ENCODE data around the gene SH3PXD2B. TPM values are rescaled to one million over a fixed set of nuclear protein-coding genes. Genes with fewer than 3 reads are reported as not detected.

The SH3PXD2B gene
- total and polyA plus RNA-seq, 10 of the 15 experiments (the other 5 are each of a cell fraction or from before 2014, with no cell fraction given) = 0.05 to 1.6 (median 0.57) TPM

- no peak for TF ChIP-seq RB1 (IDR thresholded peaks at IDR 0.05; ENCODE audit: borderline replicate concordance)
- TF ChIP-seq CEBPB (IDR thresholded peaks at IDR 0.05; ENCODE audit: borderline replicate concordance in 1 of 2, low read depth in 2 of 2, low read length in 2 of 2) = no peak
- TF ChIP-seq E2F8 (IDR thresholded peaks at IDR 0.05; ENCODE audit: low read depth, partially characterized antibody) = no peak
Measured at GRCh38 chr5:172434251-172434650, 20.1 kb downstream of the SH3PXD2B start (continued).

GRCh38 chr5:172433513-172433912 lies 20.8 kb downstream of the SH3PXD2B start:
- RAD21 ChIA-PET (ENCODE audit: unreplicated experiment) = no interaction called here
- H4K20me1 ChIP-seq (ENCODE audit: control insufficient read depth, insufficient read depth) = no peaks in the 10 kb centered on the region
- no peaks in the 10 kb centered on the region for H3K4me1 ChIP-seq (ENCODE audit: control insufficient read depth, insufficient read depth, low read length)
- POLR2A ChIA-PET = no interaction called here
- no TSS peak for BruUV-seq (replicated peaks)
- H2AFZ ChIP-seq (ENCODE audit: control insufficient read depth, low read depth, low read length) = no peak overlapping the region
- in situ Hi-C loops (cut with MboI) (no loop called here), intact Hi-C loops (cut with micrococcal nuclease; ENCODE audit: unreplicated experiment) (no loop called here)
- H3K4me2 ChIP-seq (ENCODE audit: control insufficient read depth, insufficient read depth) = no peak overlapping the region
- SMC1A ChIA-PET (ENCODE audit: uncharacterized antibody, unreplicated experiment) = no interaction called here
- H3K27ac ChIP-seq (ENCODE audit: control insufficient read depth, insufficient read depth) = no peak overlapping the region
- DNase-seq (ENCODE audit: low read depth, low spot score) (no peak), ATAC-seq (no peak), FAIRE-seq (no peak)
- H3K36me3 ChIP-seq (ENCODE audit: control insufficient read depth in 2 of 2, insufficient read depth in 2 of 2, low read length in 1 of 2) = no peaks in the 10 kb centered on the region
- H3K27me3 ChIP-seq (replicated peaks in 1 of 2; ENCODE audit: control insufficient read depth in 2 of 2, insufficient read depth in 2 of 2, low read length in 1 of 2) = peaks cover 0 to 4% of the 10 kb centered on the region in 2 experiments; a peak in 2 of 4 replicates
- 68% methylated on average over 7 of the region's 7 CpGs for WGBS (ENCODE audit: insufficient coverage, insufficient replicate concordance, low lambda C conversion rate, missing lambda C conversion rate)
- CTCF ChIA-PET = interaction anchor here (0.6 kb wide), 1 partner anchor 8 kb away, joined by 3 read pairs; no protein-coding TSS in a partner anchor
- TF ChIP-seq ZNF622 (IDR thresholded peaks at IDR 0.05) (no peak), ZSCAN29 (IDR thresholded peaks at IDR 0.05) (no peak)
- H3K9ac ChIP-seq (ENCODE audit: control insufficient read depth, insufficient read depth, low read length) = no peak overlapping the region
- H3K4me3 ChIP-seq = no peak overlapping the region
- no peaks in the 10 kb centered on the region for H3K9me3 ChIP-seq (replicated peaks; ENCODE audit: control insufficient read depth, insufficient read depth, low read length)
- H3K79me2 ChIP-seq (ENCODE audit: control insufficient read depth, insufficient read depth, low read length) = no peaks in the 10 kb centered on the region

Data from GM12878 (cell line).